Measurements from ENCODE around the gene P2RY11.
A peak's percentile ranks its signal among the peaks of the same experiment; 100 is the strongest.

Gene P2RY11

GRCh38 chr19:10093295-10094186 lies 18.0 kb upstream of the P2RY11 start:
- no peaks in the 10 kb centered on the region for H3K27me3 ChIP-seq (ENCODE audit: control insufficient read depth in 2 of 2, insufficient read depth in 2 of 2, low read length in 2 of 2)
- no peak overlapping the region for H3K4me3 ChIP-seq (ENCODE audit: low read length in 2 of 2)
- H3K4me1 ChIP-seq (ENCODE audit: control insufficient read depth in 2 of 2, insufficient read depth in 2 of 2, low read length in 2 of 2), result peaks cover 5% of the 10 kb centered on the region in 2 donors
- no peak overlapping the region for H3K9ac ChIP-seq (ENCODE audit: low read depth in 1 of 2, low read length in 2 of 2)
- H3K9me3 ChIP-seq (ENCODE audit: control insufficient read depth in 2 of 2, low read length in 2 of 2), result no peaks in the 10 kb centered on the region
- H3K27ac ChIP-seq (ENCODE audit: low read depth in 2 of 2, low read length in 2 of 2), result no peak overlapping the region
- peaks cover 5 to 22% of the 10 kb centered on the region in 2 donors for H3K36me3 ChIP-seq (ENCODE audit: control insufficient read depth in 2 of 2, insufficient read depth in 2 of 2, low read length in 2 of 2)

- Histone ChIP-seq H3K27me3 (ENCODE audit: control insufficient read depth in 2 of 2, insufficient read depth in 2 of 2, low read length in 2 of 2) (no peaks in the 10 kb centered on the region), H3K4me3 (ENCODE audit: low read length in 2 of 2) (peak overlapping the region in 1 of 2 donors; percentile 50), H3K9me3 (ENCODE audit: control insufficient read depth in 2 of 2, low read length in 2 of 2) (no peaks in the 10 kb centered on the region), H3K27ac (ENCODE audit: low read depth in 2 of 2, low read length in 2 of 2) (peak overlapping the region; percentile 29 to 30), H3K36me3 (ENCODE audit: control insufficient read depth in 2 of 2, insufficient read depth in 2 of 2, low read length in 2 of 2) (peaks cover 5 to 12% of the 10 kb centered on the region in 2 donors), H3K4me1 (ENCODE audit: control insufficient read depth in 2 of 2, insufficient read depth in 2 of 2, low read length in 2 of 2) (peaks cover 5% of the 10 kb centered on the region in 2 donors), H3K9ac (ENCODE audit: low read depth in 1 of 2, low read length in 2 of 2) (peak overlapping the region in 1 of 2 donors; percentile 8)
Measured at GRCh38 chr19:10095622-10095947, 15.9 kb upstream of the P2RY11 start.

GRCh38 chr19:10095948-10096614 lies 15.4 kb upstream of the P2RY11 start:
- H3K9me3 ChIP-seq (ENCODE audit: control insufficient read depth in 2 of 2, low read length in 2 of 2), result no peaks in the 10 kb centered on the region
- H3K27ac ChIP-seq (ENCODE audit: low read depth in 2 of 2, low read length in 2 of 2), result peak overlapping the region; percentile 47 to 61
- peaks cover 5 to 8% of the 10 kb centered on the region in 2 donors for H3K36me3 ChIP-seq (ENCODE audit: control insufficient read depth in 2 of 2, insufficient read depth in 2 of 2, low read length in 2 of 2)
- peak overlapping the region; percentile 63 to 70 for H3K9ac ChIP-seq (ENCODE audit: low read depth in 1 of 2, low read length in 2 of 2)
- no peaks in the 10 kb centered on the region for H3K27me3 ChIP-seq (ENCODE audit: control insufficient read depth in 2 of 2, insufficient read depth in 2 of 2, low read length in 2 of 2)
- peak overlapping the region; percentile 66 to 74 for H3K4me3 ChIP-seq (ENCODE audit: low read length in 2 of 2)
- H3K4me1 ChIP-seq (ENCODE audit: control insufficient read depth in 2 of 2, insufficient read depth in 2 of 2, low read length in 2 of 2), result peaks cover 5% of the 10 kb centered on the region in 2 donors

GRCh38 chr19:10096615-10096963 lies 14.9 kb upstream of the P2RY11 start:
- Histone ChIP-seq H3K27ac (ENCODE audit: low read depth in 2 of 2, low read length in 2 of 2) (peak overlapping the region; percentile 47 to 61), H3K36me3 (ENCODE audit: control insufficient read depth in 2 of 2, insufficient read depth in 2 of 2, low read length in 2 of 2) (peaks cover 2 to 7% of the 10 kb centered on the region in 2 donors), H3K27me3 (ENCODE audit: control insufficient read depth in 2 of 2, insufficient read depth in 2 of 2, low read length in 2 of 2) (no peaks in the 10 kb centered on the region), H3K9ac (ENCODE audit: low read depth in 1 of 2, low read length in 2 of 2) (peak overlapping the region; percentile 63 to 70), H3K9me3 (ENCODE audit: control insufficient read depth in 2 of 2, low read length in 2 of 2) (no peaks in the 10 kb centered on the region), H3K4me1 (ENCODE audit: control insufficient read depth in 2 of 2, insufficient read depth in 2 of 2, low read length in 2 of 2) (peaks cover 5% of the 10 kb centered on the region in 2 donors), H3K4me3 (ENCODE audit: low read length in 2 of 2) (peak overlapping the region; percentile 66 to 74)

- Histone ChIP-seq H3K9ac (ENCODE audit: low read depth in 1 of 2, low read length in 2 of 2) (no peak overlapping the region), H3K4me3 (ENCODE audit: low read length in 2 of 2) (no peak overlapping the region), H3K27ac (ENCODE audit: low read depth in 2 of 2, low read length in 2 of 2) (no peak overlapping the region), H3K36me3 (ENCODE audit: control insufficient read depth in 2 of 2, insufficient read depth in 2 of 2, low read length in 2 of 2) (no peaks in the 10 kb centered on the region), H3K27me3 (ENCODE audit: control insufficient read depth in 2 of 2, insufficient read depth in 2 of 2, low read length in 2 of 2) (no peaks in the 10 kb centered on the region), H3K9me3 (ENCODE audit: control insufficient read depth in 2 of 2, low read length in 2 of 2) (no peaks in the 10 kb centered on the region), H3K4me1 (ENCODE audit: control insufficient read depth in 2 of 2, insufficient read depth in 2 of 2, low read length in 2 of 2) (peaks cover 5 to 12% of the 10 kb centered on the region in 2 donors)
Measured at GRCh38 chr19:10100163-10100785, 11.2 kb upstream of the P2RY11 start.

- Histone ChIP-seq H3K9me3 (ENCODE audit: control insufficient read depth in 2 of 2, low read length in 2 of 2) (no peaks in the 10 kb centered on the region), H3K4me3 (ENCODE audit: low read length in 2 of 2) (no peak overlapping the region), H3K4me1 (ENCODE audit: control insufficient read depth in 2 of 2, insufficient read depth in 2 of 2, low read length in 2 of 2) (peaks cover 7 to 19% of the 10 kb centered on the region in 2 donors), H3K27me3 (ENCODE audit: control insufficient read depth in 2 of 2, insufficient read depth in 2 of 2, low read length in 2 of 2) (no peaks in the 10 kb centered on the region), H3K27ac (ENCODE audit: low read depth in 2 of 2, low read length in 2 of 2) (peak overlapping the region; percentile 27 to 68), H3K9ac (ENCODE audit: low read depth in 1 of 2, low read length in 2 of 2) (no peak overlapping the region), H3K36me3 (ENCODE audit: control insufficient read depth in 2 of 2, insufficient read depth in 2 of 2, low read length in 2 of 2) (peaks cover 3 to 4% of the 10 kb centered on the region in 2 donors)
Measured at GRCh38 chr19:10102787-10103236, 8.7 kb upstream of the P2RY11 start.

GRCh38 chr19:10104130-10104513 lies 7.4 kb upstream of the P2RY11 start:
- peaks cover 7 to 19% of the 10 kb centered on the region in 2 donors for H3K4me1 ChIP-seq (ENCODE audit: control insufficient read depth in 2 of 2, insufficient read depth in 2 of 2, low read length in 2 of 2)
- no peaks in the 10 kb centered on the region for H3K9me3 ChIP-seq (ENCODE audit: control insufficient read depth in 2 of 2, low read length in 2 of 2)
- peaks cover 10 to 14% of the 10 kb centered on the region in 2 donors for H3K36me3 ChIP-seq (ENCODE audit: control insufficient read depth in 2 of 2, insufficient read depth in 2 of 2, low read length in 2 of 2)
- no peak overlapping the region for H3K9ac ChIP-seq (ENCODE audit: low read depth in 1 of 2, low read length in 2 of 2)
- H3K4me3 ChIP-seq (ENCODE audit: low read length in 2 of 2), result no peak overlapping the region
- H3K27ac ChIP-seq (ENCODE audit: low read depth in 2 of 2, low read length in 2 of 2), result peak overlapping the region in 1 of 2 donors; percentile 80
- no peaks in the 10 kb centered on the region for H3K27me3 ChIP-seq (ENCODE audit: control insufficient read depth in 2 of 2, insufficient read depth in 2 of 2, low read length in 2 of 2)

- H3K4me3 ChIP-seq (ENCODE audit: low read length in 2 of 2), result peak overlapping the region in 1 of 2 donors; percentile 7
Measured at GRCh38 chr19:10104665-10105508, 6.6 kb upstream of the P2RY11 start.

GRCh38 chr19:10105509-10106099 lies 5.9 kb upstream of the P2RY11 start:
- Histone ChIP-seq H3K9ac (ENCODE audit: low read depth in 1 of 2, low read length in 2 of 2) (no peak overlapping the region), H3K4me3 (ENCODE audit: low read length in 2 of 2) (peak overlapping the region in 1 of 2 donors; percentile 83), H3K9me3 (ENCODE audit: control insufficient read depth in 2 of 2, low read length in 2 of 2) (no peaks in the 10 kb centered on the region), H3K4me1 (ENCODE audit: control insufficient read depth in 2 of 2, insufficient read depth in 2 of 2, low read length in 2 of 2) (peaks cover 7 to 19% of the 10 kb centered on the region in 2 donors), H3K27ac (ENCODE audit: low read depth in 2 of 2, low read length in 2 of 2) (peak overlapping the region; percentile 45 to 80), H3K27me3 (ENCODE audit: control insufficient read depth in 2 of 2, insufficient read depth in 2 of 2, low read length in 2 of 2) (no peaks in the 10 kb centered on the region), H3K36me3 (ENCODE audit: control insufficient read depth in 2 of 2, insufficient read depth in 2 of 2, low read length in 2 of 2) (peaks cover 24 to 29% of the 10 kb centered on the region in 2 donors)

More at GRCh38 chr19:10104665-10105508, 6.6 kb upstream of the P2RY11 start:
- no peaks in the 10 kb centered on the region for H3K9me3 ChIP-seq (ENCODE audit: control insufficient read depth in 2 of 2, low read length in 2 of 2)
- H3K27ac ChIP-seq (ENCODE audit: low read depth in 2 of 2, low read length in 2 of 2), result peak overlapping the region; percentile 6 to 80
- peak overlapping the region in 1 of 2 donors; percentile 5 for H3K9ac ChIP-seq (ENCODE audit: low read depth in 1 of 2, low read length in 2 of 2)
- H3K4me1 ChIP-seq (ENCODE audit: control insufficient read depth in 2 of 2, insufficient read depth in 2 of 2, low read length in 2 of 2), result peaks cover 7 to 19% of the 10 kb centered on the region in 2 donors
- peaks cover 16 to 21% of the 10 kb centered on the region in 2 donors for H3K36me3 ChIP-seq (ENCODE audit: control insufficient read depth in 2 of 2, insufficient read depth in 2 of 2, low read length in 2 of 2)
- no peaks in the 10 kb centered on the region for H3K27me3 ChIP-seq (ENCODE audit: control insufficient read depth in 2 of 2, insufficient read depth in 2 of 2, low read length in 2 of 2)
